OCI-LY3 (cell line): Measurements from ENCODE around the gene WDR5.

ENCODE experiments used
- EZH2phosphoT487 ChIP-seq: fragments of 200-600 bp; shearing (Covaris generic); IDR thresholded peaks from 2 replicates; pipeline ENCODE4 v1.6.1; 2018; ENCODE audit warnings: antibody characterized with exemption, mixed run types, low read depth
- TF ChIP-seq, protein P1 (sequence below): fragments of 200-600, 300-600 bp; sonication (generic); IDR thresholded peaks from 2 replicates; pipeline ENCODE4 v1.5.1; 2014; ENCODE audit warnings: antibody characterized with exemption, low read length, low read depth

DNA sequence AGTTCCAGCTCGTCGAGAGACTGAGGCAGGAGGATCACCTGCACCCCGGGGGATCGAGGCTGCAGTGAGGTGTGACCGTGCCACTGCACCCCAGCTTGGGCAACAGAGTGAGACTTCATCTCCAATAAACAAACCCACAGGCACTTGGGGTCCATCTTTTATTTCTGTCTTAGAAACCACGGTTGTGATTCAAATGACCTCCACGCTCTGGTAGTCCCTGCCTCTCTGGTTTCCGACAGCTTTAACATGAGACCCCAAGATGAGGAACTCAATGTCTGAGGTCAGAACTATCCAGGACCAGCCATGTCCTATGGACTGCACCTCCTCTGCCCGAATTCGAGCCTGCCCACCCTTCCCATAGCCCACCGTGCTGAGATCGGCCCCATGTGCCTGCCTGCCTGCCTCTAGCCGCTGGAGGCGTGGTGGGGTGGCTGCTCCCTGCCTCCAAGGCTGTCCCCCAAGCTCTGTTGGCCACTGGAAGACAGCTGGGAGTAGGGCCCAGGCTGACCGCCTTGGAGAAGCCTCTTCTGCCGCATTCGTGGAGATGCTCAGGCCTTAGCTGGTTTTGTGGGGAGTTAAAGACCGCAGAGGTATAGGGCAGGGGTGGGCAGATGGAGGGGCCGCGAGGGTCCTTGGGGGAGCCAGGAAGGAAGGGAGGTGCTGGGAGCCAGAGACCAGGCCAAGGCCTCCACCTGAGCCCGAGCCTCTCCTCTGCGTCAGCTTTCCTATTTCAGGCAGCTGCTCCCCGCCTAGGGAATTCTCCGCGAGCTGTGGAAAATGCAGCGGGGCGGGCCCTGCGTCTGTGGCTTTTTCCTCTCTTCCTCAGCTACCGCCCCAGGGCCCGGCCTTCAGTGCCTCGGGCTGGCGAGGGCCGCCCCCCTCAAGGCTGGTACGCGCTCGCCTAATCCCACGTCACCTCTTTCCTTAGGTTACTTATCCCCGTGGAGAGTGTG, 6.9 kb upstream of the WDR5 start:
- TF ChIP-seq, protein P1, sequence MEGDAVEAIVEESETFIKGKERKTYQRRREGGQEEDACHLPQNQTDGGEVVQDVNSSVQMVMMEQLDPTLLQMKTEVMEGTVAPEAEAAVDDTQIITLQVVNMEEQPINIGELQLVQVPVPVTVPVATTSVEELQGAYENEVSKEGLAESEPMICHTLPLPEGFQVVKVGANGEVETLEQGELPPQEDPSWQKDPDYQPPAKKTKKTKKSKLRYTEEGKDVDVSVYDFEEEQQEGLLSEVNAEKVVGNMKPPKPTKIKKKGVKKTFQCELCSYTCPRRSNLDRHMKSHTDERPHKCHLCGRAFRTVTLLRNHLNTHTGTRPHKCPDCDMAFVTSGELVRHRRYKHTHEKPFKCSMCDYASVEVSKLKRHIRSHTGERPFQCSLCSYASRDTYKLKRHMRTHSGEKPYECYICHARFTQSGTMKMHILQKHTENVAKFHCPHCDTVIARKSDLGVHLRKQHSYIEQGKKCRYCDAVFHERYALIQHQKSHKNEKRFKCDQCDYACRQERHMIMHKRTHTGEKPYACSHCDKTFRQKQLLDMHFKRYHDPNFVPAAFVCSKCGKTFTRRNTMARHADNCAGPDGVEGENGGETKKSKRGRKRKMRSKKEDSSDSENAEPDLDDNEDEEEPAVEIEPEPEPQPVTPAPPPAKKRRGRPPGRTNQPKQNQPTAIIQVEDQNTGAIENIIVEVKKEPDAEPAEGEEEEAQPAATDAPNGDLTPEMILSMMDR, result no peak
- no peak for TF ChIP-seq EZH2phosphoT487
